GM21515 (cell line): ENCODE results near the gene AMN1.
A peak's percentile ranks its signal among the peaks of the same experiment; 100 is the strongest.
"Not testable (repeated sequence)": the region's sequence is repeated elsewhere in the genome, so short reads cannot be mapped to it uniquely, and the experiment has no call there.

Experiments used
- ATAC-seq: cut with Tn5 transposase; IDR thresholded peaks from one replicate; pipeline ENCODE4 v1.9.1; 2021; ENCODE audit not compliant: unreplicated experiment

The AMN1 gene

DNA sequence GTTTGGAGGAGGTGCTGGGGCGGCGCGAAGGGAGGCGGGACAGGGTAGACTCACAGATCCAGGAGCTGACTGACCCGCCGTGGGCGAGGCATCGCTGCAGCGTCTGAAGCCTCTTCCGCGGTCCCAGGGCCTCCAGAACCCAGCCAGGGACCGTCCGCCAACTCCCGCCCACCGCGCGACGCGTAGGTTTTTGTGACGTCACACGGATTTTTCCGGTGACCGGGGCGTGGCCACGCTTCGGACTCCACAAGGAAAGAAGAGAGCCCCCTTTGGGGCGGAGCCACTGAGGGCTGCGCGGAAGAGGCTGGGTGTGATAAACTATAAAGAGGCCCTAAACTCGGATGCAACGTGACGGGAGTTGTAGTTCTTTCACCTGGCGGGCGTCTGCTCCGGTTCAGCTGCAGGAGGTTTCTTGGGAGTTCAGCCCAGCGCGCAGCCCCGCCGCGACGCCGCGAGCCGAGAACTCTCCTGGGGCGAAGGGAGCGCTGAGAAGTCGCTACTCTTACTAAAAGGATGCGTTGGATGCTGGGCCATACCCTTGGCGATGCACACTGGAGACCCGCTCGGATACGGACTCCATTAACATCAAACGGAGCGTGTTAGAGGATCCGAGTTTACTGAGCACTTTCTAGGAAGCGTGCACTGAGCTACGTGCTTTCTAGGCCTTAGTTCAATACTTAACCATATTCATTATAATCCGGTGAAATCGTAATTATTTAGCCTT lies at the start of gene AMN1:
TSS of gene AMN1 (minus strand) at position 105 of the 724 bp plus-strand sequence. CDS start at position 92, 13 bp downstream.
- ATAC-seq, result peak; percentile 95

DNA sequence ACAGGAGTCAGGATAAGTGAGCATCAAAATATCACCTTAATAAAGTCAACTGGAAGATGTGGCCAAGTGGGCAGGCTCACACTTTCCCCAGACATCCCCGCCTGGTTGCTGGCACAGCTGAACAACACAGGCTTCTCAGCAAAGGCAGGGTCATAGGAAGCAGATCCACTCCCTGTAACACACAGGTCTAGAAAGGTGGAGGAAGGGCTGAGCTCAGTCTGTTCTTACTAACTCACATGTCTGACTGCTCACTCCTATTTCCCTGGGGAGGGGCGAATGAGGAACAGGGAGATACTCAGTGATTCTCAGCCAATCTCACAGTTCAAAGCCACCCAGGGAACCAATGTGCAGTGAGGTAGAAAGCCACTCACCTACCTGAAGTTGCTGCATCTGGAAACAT lies 45.0 kb upstream of the AMN1 start:
- no peak for ATAC-seq

DNA sequence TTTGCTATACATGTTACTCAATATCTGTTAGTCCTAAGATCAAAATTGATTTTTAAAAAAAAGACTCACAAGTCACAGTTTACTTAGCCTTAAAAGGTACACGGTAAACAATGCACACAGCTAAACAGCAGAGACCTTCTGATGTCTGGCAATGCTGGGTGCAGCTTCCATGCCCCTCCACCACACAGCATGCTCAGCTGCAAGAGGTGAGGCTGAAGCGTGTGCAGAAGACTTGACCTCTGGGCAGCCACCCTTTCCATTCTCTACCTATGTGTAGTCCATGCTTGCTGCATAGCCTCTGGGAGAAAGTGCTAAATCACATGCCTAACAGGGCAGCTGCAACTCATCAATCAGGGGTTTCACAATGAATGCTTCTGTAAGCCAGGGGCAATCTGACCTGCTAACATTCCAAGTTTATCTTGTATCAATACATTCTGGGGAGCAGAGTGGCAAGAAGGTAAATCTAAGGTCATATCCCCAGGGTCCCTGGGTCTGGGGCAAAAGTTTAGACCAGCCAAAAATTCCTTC lies 44.5 kb upstream of the AMN1 start:
- ATAC-seq, result no peak

DNA sequence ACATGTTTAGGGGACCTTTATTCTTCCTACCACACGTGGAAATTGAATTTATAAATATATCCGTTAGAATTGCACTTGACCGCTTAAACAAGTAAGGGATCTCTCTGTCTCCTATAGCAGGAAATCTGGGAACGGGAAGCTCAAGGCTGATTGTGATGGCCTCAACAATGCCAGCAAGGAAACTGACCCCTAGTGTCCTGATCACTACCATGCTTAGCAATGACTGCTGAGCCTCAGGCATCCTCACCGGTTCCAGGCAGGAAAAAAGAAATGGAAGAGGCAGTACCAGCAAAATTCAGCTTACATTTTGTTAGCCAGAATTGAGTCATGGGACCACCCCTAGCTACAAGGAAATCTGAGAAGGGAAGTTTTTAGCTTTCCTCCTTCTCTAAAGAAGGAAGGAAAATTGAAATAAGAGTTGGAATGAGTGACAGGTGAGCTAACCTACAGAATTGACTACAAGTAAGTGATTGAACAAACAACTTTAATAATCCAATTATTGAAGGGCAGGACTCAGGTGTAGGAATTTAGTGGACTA lies 43.9 kb upstream of the AMN1 start:
- ATAC-seq, result no peak

DNA sequence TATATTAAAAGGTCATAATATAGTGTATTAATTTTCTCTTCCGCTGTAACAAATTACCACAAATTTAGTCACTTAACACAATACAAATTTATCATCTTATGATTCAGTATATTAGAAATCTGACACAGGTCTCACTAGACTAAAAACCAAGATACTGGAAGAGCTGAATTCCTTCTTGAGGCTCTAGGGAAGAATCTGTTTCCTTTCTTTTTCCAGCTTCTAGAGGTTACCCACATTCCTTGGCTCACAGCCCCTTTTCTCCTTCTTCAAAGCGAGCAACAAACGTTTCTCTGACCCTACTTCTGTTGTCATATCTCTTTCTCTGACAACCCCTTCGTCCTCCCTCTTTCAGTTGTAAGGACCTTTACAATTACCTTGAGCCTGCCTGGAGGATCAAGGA lies 43.4 kb upstream of the AMN1 start:
- ATAC-seq, result no peak

DNA sequence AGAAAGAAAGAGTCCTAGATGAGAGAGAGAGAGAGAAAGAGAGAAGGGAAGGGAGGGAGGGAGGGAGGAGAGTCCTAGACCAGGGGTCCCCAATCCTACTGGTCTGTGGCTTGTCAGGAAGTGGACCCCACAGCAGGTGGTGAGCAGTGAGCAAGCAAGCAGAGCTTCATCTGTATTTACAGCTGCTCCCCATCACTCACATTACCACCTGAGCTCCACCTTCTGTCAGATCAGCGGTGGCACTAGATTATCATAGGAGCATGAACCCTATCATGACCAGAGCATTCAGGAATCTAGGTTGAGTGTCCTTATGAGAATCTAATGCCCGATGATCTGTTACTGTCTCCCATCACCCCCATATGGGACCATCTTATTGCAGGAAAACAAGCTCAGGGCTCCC lies 39.2 kb upstream of the AMN1 start:
- ATAC-seq, result no peak

DNA sequence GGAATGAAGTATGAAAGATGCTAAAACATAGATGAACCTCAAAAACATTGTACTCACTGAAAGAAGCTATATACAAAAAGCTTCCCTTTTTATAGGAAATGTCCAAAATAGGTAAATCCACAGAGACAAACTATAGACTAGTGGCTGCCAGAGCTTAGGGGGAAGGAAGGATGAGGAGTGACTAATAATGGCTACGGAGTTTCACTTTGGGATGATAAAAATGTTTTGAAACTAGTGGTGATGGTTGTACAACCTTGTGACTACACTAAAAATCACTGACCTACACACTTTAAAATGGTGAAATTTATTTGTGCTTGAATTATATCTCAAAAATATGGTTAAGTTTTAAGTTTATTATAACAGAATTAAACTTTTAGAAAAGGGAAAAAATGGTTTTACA lies 37.1 kb upstream of the AMN1 start:
- ATAC-seq, result no peak

DNA sequence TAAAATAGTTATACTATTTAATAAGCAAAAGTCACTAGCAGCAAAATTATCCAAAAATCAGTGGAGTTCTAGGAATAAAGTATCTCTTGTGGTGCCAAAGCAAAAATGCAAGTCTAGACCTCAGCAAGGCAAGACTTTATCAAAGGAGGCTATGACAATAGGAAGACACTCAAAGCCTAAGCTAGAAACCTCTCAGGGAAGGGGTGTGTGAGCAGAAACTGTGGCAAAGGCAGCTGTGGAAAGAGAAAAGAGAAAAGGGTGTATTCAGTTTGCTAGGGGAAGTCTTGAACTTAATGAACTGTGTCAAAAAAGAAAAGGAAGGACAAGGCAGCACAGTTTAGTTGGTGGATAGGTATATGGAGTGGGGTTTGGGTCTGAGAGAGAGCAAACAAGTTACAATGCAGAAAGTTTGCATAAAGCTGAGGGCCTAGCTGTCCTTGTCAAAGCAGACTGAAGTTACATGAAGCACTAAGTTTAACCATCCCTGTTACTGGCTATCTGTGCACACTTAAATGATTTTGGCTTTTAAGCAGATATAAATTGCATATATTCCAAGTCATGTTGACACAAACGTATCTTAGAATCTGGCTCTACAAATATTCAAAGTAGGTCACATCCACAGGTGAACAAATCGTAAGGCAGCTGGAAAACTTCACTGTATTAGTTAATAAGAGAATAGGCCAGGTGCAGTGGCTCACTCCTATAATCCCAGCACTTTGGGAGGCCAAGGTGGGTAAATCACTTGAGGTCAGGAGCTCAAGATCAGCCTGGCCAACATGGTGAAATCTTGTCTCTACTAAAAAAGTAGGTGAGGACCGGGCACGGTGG lies 31.0 kb upstream of the AMN1 start:
- no peak for ATAC-seq

DNA sequence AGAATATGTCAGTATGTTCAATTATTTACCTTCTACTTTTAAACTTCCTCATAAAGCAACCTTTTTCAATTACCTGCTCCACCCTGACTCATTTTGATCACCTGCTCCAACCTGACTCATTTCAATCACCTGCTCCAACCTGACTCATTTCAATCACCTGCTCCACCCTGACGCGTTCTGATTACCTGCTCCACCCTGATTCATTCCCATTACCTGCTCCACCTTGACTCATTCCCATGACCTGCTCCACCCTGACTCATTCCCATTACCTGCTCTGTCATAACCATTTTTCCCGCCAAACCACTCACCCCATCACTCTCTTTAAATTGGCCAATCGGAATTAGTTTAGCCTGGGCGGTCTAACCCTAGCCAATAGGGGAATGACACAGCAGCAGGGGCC lies 29.5 kb upstream of the AMN1 start:
- not testable (repeated sequence) for ATAC-seq

DNA sequence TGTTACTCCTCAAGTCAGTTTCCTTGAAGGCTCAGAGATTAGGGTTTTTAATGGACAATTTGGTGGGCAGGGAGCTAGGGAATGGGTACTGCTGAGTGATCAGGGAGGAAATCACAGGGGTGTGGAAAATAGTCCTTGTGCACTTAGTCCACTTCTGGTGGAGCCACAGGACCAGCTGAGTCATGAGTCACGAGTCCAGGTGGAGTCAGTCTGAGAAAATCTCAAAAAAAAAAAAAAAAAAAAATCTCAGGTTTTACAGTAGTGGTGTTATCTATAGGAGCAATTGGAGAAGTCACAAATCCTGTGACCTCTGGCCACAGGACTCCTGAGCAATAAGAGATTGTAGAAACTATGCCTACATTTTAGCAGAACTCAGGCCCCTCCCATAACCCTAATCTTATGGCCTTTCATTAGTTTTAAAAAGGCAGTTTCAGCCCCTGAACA lies 28.2 kb upstream of the AMN1 start:
- ATAC-seq, result no peak

DNA sequence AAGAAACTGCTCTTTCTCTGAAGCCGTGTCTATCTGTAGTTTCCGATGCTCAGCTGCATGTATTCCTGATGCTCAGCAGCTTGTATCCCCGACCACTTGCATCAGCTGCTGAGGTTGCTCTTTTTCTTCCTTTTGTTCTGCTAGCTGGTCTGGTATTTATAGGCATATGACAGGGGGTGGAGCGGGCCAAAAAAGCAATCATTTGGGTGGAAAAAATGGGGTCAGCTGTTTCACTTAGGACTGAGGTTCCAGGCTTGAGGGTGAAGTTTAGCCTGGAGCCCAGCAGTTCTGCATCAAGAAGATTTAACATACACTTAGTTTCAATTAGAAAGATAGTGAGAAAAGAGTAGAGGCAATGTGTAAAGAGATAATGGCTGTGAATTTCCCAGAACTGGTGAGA lies 23.6 kb upstream of the AMN1 start:
- ATAC-seq, result no peak

DNA sequence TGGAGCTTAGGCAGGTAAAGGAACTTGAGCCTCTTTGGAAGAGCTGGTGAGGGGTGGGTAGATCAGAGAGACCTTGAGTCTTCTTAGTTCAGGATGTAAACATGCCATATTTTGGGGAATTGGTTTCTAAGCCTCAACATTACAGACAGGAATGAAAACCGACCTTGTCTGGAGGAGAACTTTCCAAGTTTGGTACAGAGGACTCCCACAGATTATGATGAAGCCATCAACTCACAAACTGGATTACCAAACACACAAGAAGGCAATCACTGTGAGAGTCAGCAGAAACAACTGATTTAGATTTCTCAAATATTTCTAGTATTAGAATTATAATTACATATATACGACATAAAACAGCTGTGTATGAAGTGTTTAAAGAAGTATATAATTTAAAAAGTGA lies 22.3 kb upstream of the AMN1 start:
- no peak for ATAC-seq

DNA sequence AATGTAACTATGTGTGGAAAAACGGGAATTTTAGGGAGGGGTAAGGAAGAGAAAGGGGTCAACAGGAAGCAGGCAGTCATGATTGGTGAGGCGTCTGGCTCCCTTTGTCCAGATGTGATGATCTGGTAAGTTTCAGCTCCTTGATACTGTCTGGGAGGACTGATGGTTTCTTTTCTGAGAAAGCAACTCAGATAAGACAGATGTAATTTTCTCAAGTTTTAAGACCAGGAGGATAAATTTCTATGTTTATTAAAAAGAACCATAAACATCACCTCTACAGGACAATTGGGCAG lies 21.9 kb upstream of the AMN1 start:
- no peak for ATAC-seq

DNA sequence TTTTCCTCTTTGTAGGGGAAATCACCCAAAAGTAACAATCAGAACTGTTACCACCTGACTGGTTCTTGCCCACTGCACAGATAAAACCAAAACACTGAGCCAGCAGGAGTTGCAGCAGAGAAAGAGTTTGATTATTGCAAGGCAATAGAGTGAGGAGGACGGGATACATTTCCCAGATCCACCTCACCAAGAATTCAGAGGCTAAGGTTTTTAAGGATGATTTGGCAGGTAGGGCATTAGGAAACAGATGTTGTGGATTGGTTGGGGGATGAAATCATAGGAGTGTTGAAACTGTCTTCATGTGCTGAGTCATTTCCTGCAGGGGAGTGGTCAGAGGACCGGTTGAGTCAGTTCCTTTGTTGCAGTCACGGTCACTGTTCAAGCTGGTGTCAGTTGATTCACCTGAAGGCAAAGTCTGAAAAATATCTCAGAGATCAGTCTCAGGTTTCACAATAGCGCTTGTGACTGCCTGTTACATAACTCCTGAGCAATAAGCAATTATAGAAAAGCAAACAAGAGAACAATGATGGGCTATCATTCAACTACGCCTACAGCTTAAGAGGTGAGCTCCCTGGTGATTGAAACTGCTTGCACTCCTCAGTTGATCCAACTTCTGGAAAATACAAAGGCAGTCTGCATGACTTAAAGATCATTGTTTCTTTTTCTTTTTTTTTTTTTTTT lies 20.3 kb upstream of the AMN1 start:
- peak; percentile 75 for ATAC-seq

DNA sequence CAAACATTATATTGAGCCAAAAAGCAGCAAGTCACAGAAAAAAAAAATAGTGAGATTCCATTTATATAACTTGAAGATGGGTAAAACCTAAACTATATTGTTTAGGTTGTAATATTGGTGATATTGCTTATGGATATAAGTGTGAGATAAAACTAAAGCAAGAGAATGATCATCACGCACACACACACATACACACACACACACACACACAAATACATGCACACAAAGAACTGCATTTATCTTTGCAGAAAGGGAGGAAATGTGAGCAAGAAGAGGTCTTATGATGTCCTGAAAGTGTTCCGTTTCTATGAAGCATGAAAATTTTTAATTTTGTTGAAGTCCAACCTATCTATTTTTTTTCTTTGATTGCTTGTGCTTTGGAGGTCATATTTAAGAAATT lies 16.4 kb upstream of the AMN1 start:
- no peak for ATAC-seq

DNA sequence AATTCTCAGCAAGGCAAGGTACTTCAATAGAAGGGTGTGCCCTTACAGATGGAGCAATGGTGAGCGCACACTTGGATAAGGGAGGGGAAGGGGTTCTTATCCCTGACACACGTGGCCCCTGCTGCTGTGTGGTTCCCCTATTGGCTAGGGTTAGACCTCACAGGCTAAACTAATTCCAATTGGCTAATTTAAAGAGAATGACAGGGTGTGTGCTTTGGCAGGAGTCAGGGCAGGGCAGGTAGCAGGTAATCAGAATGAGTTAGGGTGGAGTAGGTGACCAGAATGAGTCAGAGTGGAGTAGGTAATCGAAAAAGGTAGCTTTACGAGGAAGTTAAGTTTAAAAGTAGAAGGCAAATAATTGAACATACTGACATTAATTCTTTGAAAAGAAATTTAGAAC lies 15.5 kb upstream of the AMN1 start:
- not testable (repeated sequence) for ATAC-seq

DNA sequence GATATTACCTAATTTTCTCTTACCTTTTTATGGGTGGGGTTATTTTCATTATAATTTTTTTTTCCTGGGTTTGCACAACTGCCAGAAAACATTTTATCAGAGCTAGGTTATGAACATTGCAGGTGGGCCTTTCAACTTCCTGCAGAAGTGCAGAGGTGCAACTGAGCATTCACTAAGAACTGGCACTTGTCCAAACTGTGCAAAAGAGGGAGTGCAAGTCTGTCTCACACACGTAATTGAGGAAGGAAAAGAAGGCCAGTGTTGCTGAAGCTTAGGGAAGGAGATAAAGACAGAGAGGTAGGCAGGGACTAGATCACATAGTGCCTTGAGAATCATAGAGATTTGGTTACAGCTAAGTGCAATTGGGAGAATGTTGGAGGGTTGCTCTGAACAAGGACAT lies 14.1 kb upstream of the AMN1 start:
- ATAC-seq, result no peak

DNA sequence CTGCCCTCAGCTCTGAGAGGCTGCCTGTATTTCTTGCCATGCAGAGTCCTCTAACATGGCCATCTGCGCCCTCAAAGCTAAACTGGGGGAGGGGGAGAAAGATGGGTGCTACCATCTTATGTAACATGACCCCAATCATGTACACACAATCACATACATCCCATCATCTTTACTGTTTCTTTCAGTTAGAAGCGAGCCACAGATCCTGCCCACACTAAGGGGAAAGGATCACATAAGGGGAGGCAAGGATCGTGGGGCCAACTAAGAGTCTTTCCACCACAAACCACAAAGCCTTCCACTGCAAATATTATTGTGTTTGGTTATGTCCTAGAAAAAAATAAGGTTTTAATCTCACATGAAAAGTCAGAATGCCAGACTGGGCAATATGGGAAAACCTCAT lies 11.8 kb upstream of the AMN1 start:
- ATAC-seq, result no peak

DNA sequence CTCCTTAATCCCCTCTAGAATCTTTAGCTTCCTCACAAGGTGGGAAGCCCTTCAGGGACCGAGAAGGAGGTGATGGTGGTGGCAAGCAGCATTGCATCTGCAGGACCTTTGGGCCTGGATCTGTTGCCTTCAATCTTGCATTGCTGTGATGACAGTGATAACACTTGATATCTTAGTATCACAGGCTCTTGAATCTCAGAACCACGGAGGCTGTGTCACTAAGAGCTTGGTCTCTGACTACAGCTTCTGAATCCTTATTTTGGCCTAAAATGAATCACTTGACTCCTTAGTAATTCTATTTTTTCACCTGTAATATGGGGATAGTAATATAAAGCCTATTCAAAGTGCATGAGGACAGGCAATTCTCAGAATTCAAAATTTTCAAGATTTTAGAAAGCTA lies 8.9 kb upstream of the AMN1 start:
- no peak for ATAC-seq

DNA sequence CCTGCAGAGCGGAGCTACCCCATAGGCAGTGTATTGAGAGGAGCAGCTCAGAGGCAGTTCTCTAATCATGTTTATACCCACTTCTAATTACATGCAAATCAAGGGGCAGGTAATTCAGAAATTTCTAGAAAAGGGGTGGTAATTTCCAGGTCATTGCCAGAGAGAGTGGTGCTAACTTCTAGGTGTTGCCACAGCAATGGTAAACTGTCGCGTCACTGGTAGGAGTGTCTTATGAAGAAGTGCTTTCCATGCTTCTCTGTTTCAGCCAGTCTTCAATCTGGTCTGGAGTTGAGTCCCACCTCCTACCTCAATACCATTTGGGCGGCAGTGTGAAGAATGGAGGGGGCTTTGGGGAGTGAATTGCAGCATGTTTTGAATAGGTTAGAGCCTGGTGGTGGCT lies 8.5 kb upstream of the AMN1 start:
- no peak for ATAC-seq

DNA sequence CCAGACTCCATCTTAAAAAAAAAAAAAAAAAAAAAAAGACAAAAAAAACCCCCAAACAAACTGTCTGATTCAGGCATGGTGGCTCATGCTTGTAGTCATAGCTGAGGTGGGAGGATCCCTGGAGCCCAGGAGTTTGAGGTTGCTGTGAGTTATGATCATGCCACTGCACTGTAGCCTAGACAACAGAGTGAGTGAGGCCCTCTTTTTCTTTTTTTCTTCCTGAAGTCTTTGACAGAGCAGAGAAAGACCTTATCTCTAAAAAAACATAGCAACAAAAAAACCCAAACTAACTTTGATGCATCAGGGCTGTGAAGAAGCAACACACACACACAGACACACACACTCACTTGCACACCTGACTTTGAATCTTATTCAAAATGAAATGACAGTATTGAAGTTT lies 7.7 kb upstream of the AMN1 start:
- no peak for ATAC-seq
